ENCODE results near the gene SCAMP2.

- TF ChIP-seq CTCF (conservative IDR thresholded peaks at IDR 0.05) (no peak), ZFX (IDR thresholded peaks at IDR 0.05) (peak; percentile 45; the same call in 1 of the 2 replicates)
Measured at GRCh38 chr15:74815121-74815934, 57.8 kb downstream of the SCAMP2 start.
